Aorta (tissue), 5 donors: ENCODE data around the gene PDE8B. TPM values are rescaled to one million over a fixed set of nuclear protein-coding genes. Genes with fewer than 3 reads are reported as not detected.

Experiments
- ATAC-seq: fragments of 200-7000 bp; cut with Tn5 transposase; one replicate; pipeline ENCODE4 v1.9.1; 2022; ENCODE audit warnings: moderate library complexity; ENCODE audit not compliant: low FRiP score
- DNase-seq, 2 donors: peaks; one replicate each; pipeline ENCODE4 v3.0.0-alpha.2; 2020
- H3K27ac ChIP-seq, 2 donors: one replicate each; pipeline ENCODE4 v1.5.1; 2013; ENCODE audit warnings: low read length in 2 of 2, mild to moderate bottlenecking in 2 of 2, moderate library complexity in 2 of 2, control low read depth in 1 of 2, inconsistent platforms in 1 of 2, low read depth in 1 of 2
- H3K27me3 ChIP-seq, 2 donors: one replicate each; pipeline ENCODE4 v1.6.1; 2013; ENCODE audit warnings: control low read depth in 1 of 2, low read length in 1 of 2, mild to moderate bottlenecking in 1 of 2, moderate library complexity in 1 of 2; ENCODE audit not compliant: insufficient read depth in 2 of 2, control insufficient read depth in 1 of 2
- H3K36me3 ChIP-seq, 2 donors: one replicate each; pipeline ENCODE4 v1.6.1; 2013; ENCODE audit warnings: control low read depth in 1 of 2, low read length in 1 of 2, mild to moderate bottlenecking in 1 of 2; ENCODE audit not compliant: insufficient read depth in 2 of 2, control insufficient read depth in 1 of 2
- H3K4me1 ChIP-seq, 2 donors: one replicate each; pipeline ENCODE4 v1.6.1; 2013; ENCODE audit warnings: low read length in 2 of 2, control low read depth in 1 of 2, mild to moderate bottlenecking in 1 of 2, moderate library complexity in 1 of 2; ENCODE audit not compliant: insufficient read depth in 2 of 2, control insufficient read depth in 1 of 2
- H3K4me3 ChIP-seq, 2 donors: one replicate each; pipeline ENCODE4 v1.5.1; 2013; ENCODE audit warnings: low read length in 2 of 2, control low read depth in 1 of 2, mild to moderate bottlenecking in 1 of 2
- H3K9me3 ChIP-seq: one replicate; pipeline ENCODE4 v1.6.1; 2013; ENCODE audit warnings: mild to moderate bottlenecking, low read length; ENCODE audit not compliant: control insufficient read depth
- WGBS, 2 donors: extraction: QIAGEN DNeasy Blood & Tissue Kit; methylation state at CpG; one replicate each; pipeline ENCODE4 v1.1.7; 2013; 5-methylcytosine and 5-hydroxymethylcytosine counted together
- intact Hi-C, 2 donors: fragments of 100-400 bp; cut with DNase I; formaldehyde crosslinking; loops; one replicate each; pipeline versions ENCODE4 v1.14.2 to v1.15.0; 2022
- polyA plus RNA-seq, 2 donors: library from polyadenylated mRNA; stranded (reverse); fragments of 200-250 nt; gene quantifications; one replicate each; pipeline ENCODE4 v1.2.3, GENCODE V29; 2013
- total RNA-seq, 2 donors: library from RNA; stranded (reverse); fragmentation: NEBNext Ultra II Directional; extraction: Animal tissue kit (Norgen Biotek cat#: 25700); gene quantifications; one replicate each; pipeline ENCODE4 v1.2.1, GENCODE V29; 2021
- donor health status: healthy with polysubstance abuse.
- donor health status: Bipolar disorder and iron deficiency.
- donor health status: DM: no; HTN: no; CAD: no.
- donor health status: DM: no; HTN: no; CAD: no.
- donor health status: DM: yes; HTN: yes; CAD: no.

The PDE8B gene
- total and polyA plus RNA-seq, 4 donors, result 16.3 to 42.6 (median 22.1) TPM

- Histone ChIP-seq H3K36me3 (peaks cover 0 to 7% of the 10 kb centered on the region in 2 donors), H3K4me1 (peaks cover 4 to 5% of the 10 kb centered on the region in 2 donors), H3K27me3 (no peaks in the 10 kb centered on the region), H3K27ac (peak overlapping the region in 1 of 2 donors; percentile 76), H3K9me3 (no peaks in the 10 kb centered on the region), H3K4me3 (no peak overlapping the region)
- ATAC-seq, result no peak
- intact Hi-C loops, result loop anchor here in 1 of 2 donors (5.0 to 10.0 kb wide), 2 partner anchors 50 to 62 kb away; no protein-coding TSS in a partner anchor
- DNase-seq, result no peak
- WGBS, 2 donors, result 70 to 73% methylated on average over 7 of the region's 7 CpGs
Measured at GRCh38 chr5:77355080-77355479, 144.6 kb downstream of the PDE8B start.

GRCh38 chr5:77355751-77356150 is 145.3 kb downstream of the PDE8B start:
- intact Hi-C loops, result loop anchor here in 1 of 2 donors (5.0 to 10.0 kb wide), 2 partner anchors 51 to 62 kb away; no protein-coding TSS in a partner anchor
- no peak for DNase-seq
- Histone ChIP-seq H3K27me3 (no peaks in the 10 kb centered on the region), H3K4me1 (peaks cover 4 to 5% of the 10 kb centered on the region in 2 donors), H3K4me3 (no peak overlapping the region), H3K36me3 (peaks cover 0 to 5% of the 10 kb centered on the region in 2 donors), H3K9me3 (no peaks in the 10 kb centered on the region), H3K27ac (peak overlapping the region in 1 of 2 donors; percentile 76)
- ATAC-seq, result no peak

GRCh38 chr5:77356740-77357139 is 146.3 kb downstream of the PDE8B start:
- Histone ChIP-seq H3K9me3 (no peaks in the 10 kb centered on the region), H3K27me3 (no peaks in the 10 kb centered on the region), H3K36me3 (peaks cover 0 to 1% of the 10 kb centered on the region in 2 donors), H3K27ac (peak overlapping the region; percentile 59 to 76), H3K4me3 (no peak overlapping the region), H3K4me1 (peaks cover 4 to 5% of the 10 kb centered on the region in 2 donors)
- DNase-seq (no peak), ATAC-seq (no peak)
- intact Hi-C loops, result loop anchor here in 1 of 2 donors (5.0 to 10.0 kb wide), 2 partner anchors 52 to 61 kb away; no protein-coding TSS in a partner anchor
- 31 to 36% methylated on average over 3 of the region's 3 CpGs for WGBS, 2 donors

GRCh38 chr5:77358255-77359205 is 148.1 kb downstream of the PDE8B start:
- Histone ChIP-seq H3K4me3 (no peak overlapping the region), H3K4me1 (peaks cover 4 to 5% of the 10 kb centered on the region in 2 donors), H3K27ac (peak overlapping the region; percentile 22 to 81), H3K27me3 (no peaks in the 10 kb centered on the region), H3K9me3 (no peaks in the 10 kb centered on the region), H3K36me3 (peaks cover 0 to 1% of the 10 kb centered on the region in 2 donors)
- DNase-seq, result no peak
- intact Hi-C loops, result loop anchor here in 1 of 2 donors (5.0 to 10.0 kb wide), 2 partner anchors 54 to 59 kb away; no protein-coding TSS in a partner anchor
- no peak for ATAC-seq
- 38 to 39% methylated on average over 10 of the region's 10 CpGs for WGBS, 2 donors

GRCh38 chr5:77359231-77359630 is 148.8 kb downstream of the PDE8B start:
- no peaks in the 10 kb centered on the region for H3K27me3 ChIP-seq
- H3K27ac ChIP-seq, result peak overlapping the region in 1 of 2 donors; percentile 11
- H3K4me1 ChIP-seq, result peaks cover 4 to 5% of the 10 kb centered on the region in 2 donors
- H3K9me3 ChIP-seq, result no peaks in the 10 kb centered on the region
- no peak overlapping the region for H3K4me3 ChIP-seq
- intact Hi-C loops, result loop anchor here in 1 of 2 donors (5.0 to 10.0 kb wide), 2 partner anchors 54 to 58 kb away; no protein-coding TSS in a partner anchor
- ATAC-seq (no peak), DNase-seq (no peak)
- 66 to 68% methylated on average over 6 of the region's 6 CpGs for WGBS, 2 donors
- peaks cover 0 to 1% of the 10 kb centered on the region in 2 donors for H3K36me3 ChIP-seq

- DNase-seq (no peak), ATAC-seq (no peak)
- Histone ChIP-seq H3K27ac (no peak overlapping the region), H3K36me3 (peaks cover 0 to 1% of the 10 kb centered on the region in 2 donors), H3K4me1 (peaks cover 4 to 5% of the 10 kb centered on the region in 2 donors), H3K9me3 (no peaks in the 10 kb centered on the region), H3K27me3 (no peaks in the 10 kb centered on the region), H3K4me3 (no peak overlapping the region)
- intact Hi-C loops, result no loop called here
Measured at GRCh38 chr5:77360381-77360780, 149.9 kb downstream of the PDE8B start.

- Histone ChIP-seq H3K27me3 (no peaks in the 10 kb centered on the region), H3K9me3 (no peaks in the 10 kb centered on the region), H3K4me3 (no peak overlapping the region), H3K27ac (no peak overlapping the region), H3K4me1 (peaks cover 4 to 5% of the 10 kb centered on the region in 2 donors), H3K36me3 (peaks cover 0 to 1% of the 10 kb centered on the region in 2 donors)
- ATAC-seq (no peak), DNase-seq (no peak)
- 11 to 15% methylated on average over 1 of the region's 1 CpG for WGBS, 2 donors
- intact Hi-C loops, result no loop called here
Measured at GRCh38 chr5:77360973-77361372, 150.5 kb downstream of the PDE8B start.

GRCh38 chr5:77366717-77367500 is 156.4 kb downstream of the PDE8B start:
- WGBS, 2 donors, result 93 to 96% methylated on average over 5 of the region's 5 CpGs
- intact Hi-C loops, result no loop called here

More at GRCh38 chr5:77366717-77367500, 156.4 kb downstream of the PDE8B start:
- H3K27ac ChIP-seq, result peak overlapping the region in 1 of 2 donors; percentile 50
- no peaks in the 10 kb centered on the region for H3K27me3 ChIP-seq
- no peak for ATAC-seq
- no peak overlapping the region for H3K4me3 ChIP-seq
- H3K4me1 ChIP-seq, result peaks cover 4 to 8% of the 10 kb centered on the region in 2 donors
- no peaks in the 10 kb centered on the region for H3K36me3 ChIP-seq
- DNase-seq, result no peak
- H3K9me3 ChIP-seq, result no peaks in the 10 kb centered on the region
